HG03097 (cell line): ENCODE data around the gene KMT2C.
"Not testable (repeated sequence)": the region's sequence is repeated elsewhere in the genome, so short reads cannot be mapped to it uniquely, and the experiment has no call there.

Experiments used
- ATAC-seq: cut with Tn5 transposase; IDR thresholded peaks from one replicate; pipeline ENCODE4 v1.9.1; 2021; ENCODE audit not compliant: unreplicated experiment, low FRiP score

KMT2C gene

DNA sequence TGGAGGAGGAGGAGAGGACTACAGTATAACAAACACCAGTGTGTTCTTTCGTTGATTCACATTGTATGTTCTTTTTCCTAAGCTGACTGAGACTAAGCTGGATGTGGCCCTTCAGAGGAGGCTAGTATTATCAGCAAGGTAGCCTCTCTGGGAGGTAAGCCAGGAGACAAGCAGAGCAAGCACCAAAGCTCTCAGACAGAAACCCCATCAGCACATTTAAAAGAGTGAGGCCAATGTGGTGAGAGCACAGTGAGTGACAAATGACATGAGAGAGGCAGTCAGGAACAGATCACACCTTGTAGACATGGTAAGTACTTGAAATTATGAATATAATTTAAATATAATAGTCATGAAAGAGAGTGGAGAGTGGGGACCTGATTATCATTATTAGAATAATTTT lies 107.6 kb downstream of the KMT2C start:
- ATAC-seq = no peak

- no peak for ATAC-seq
Measured at GRCh38 chr7:152315845-152316244, 120.0 kb downstream of the KMT2C start.

DNA sequence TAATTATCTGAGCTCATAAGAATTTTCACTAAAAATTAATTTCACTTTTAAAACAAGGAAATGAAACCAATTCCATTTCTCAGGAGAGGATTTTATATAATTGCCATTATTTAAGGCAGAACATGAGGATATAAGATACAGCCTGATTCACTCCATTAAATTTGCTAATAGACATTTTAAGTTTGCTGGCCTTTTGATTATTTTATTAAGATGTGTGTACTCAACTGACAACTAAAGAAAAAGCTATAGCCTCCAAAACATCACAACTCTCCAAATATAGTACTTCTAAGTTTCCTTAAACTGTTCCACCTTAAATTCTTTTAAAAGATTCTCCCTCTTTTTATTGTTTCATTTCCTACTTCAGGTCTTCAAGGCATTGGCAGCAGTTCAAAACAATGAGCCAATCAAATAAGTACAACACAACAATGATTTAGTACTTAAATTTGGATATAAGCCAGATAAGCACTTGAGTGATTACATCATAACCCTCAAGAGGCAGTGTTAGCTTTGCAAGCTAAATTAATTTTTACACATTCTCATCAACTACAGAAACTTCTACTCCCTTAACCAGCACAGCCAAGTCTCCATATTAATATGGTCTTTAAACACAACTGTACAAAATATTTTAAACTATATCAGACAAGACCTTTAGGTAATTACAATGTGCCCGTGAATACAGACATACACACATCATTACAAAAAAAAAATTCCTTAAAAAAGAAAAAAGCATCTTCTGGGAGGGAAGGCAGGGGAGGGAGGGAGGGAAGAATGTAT lies 121.8 kb downstream of the KMT2C start:
- no peak for ATAC-seq

GRCh38 chr7:152313217-152313616 lies 122.6 kb downstream of the KMT2C start:
- ATAC-seq = no peak

- no peak for ATAC-seq
Measured at GRCh38 chr7:152312316-152312715, 123.5 kb downstream of the KMT2C start.

DNA sequence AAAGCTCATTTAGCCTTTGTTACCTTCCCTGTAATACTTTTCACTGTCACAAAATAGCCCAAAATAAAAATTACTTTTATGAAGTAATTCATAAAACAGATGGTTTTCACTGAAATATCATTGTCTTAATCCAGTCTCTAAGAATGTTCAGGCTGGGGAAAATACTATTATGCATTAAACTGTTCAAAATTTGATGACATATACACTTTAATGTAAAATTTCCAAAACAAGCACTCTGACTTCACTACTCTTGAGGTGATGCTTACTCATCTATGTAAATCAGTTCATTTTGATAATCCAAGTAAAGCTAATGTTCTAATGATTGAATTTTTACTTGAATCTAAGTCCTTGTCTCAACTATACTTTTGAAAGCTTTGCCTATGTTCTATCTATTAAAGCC lies 127.9 kb downstream of the KMT2C start:
- no peak for ATAC-seq

- ATAC-seq = not testable (repeated sequence)
Measured at GRCh38 chr7:152299542-152300143, 136.2 kb downstream of the KMT2C start.

DNA sequence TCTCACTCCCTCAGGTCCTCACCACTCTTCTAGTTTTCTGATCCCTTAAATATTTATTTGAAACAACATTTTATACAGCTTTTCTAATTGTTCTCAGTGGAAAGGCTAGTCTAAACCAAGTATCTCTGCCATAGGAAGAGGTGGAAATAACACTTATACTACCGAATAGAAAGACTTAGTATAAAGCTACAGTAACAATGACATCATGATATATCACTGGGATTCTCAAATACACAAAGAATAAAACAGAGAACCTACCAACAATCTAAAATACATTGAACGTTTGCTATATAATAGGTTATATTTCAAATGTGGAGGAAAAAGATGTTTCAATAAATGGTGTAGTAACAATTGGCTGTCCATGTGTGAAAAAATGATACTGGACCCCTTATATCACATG lies 142.9 kb downstream of the KMT2C start:
- no peak for ATAC-seq

GRCh38 chr7:152286972-152287371 lies 148.8 kb downstream of the KMT2C start:
- not testable (repeated sequence) for ATAC-seq

GRCh38 chr7:152286219-152286618 lies 149.6 kb downstream of the KMT2C start:
- not testable (repeated sequence) for ATAC-seq

- ATAC-seq = not testable (repeated sequence)
Measured at GRCh38 chr7:152284998-152285397, 150.8 kb downstream of the KMT2C start.

- not testable (repeated sequence) for ATAC-seq
Measured at GRCh38 chr7:152277687-152278086, 158.1 kb downstream of the KMT2C start.

DNA sequence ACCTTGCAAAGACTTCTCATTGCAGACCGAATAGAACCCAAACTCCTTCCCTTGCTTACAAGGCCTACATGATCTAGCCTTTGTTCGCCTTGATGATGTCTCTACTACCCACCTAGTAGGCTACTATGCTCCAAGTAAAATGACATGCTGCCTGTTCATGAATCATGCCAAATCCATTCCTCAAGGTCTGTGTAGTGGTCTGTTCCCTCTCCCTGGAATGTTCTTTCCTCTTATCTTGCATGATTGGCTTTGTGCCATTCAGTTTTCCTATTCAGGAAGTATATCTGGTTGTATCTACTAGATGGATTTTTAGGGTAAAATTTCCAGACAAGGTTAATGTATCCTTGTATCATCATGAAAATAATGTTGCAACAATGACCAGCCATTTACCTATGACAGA lies 165.4 kb downstream of the KMT2C start:
- not testable (repeated sequence) for ATAC-seq

GRCh38 chr7:152266859-152267258 lies 168.9 kb downstream of the KMT2C start:
- ATAC-seq = not testable (repeated sequence)

DNA sequence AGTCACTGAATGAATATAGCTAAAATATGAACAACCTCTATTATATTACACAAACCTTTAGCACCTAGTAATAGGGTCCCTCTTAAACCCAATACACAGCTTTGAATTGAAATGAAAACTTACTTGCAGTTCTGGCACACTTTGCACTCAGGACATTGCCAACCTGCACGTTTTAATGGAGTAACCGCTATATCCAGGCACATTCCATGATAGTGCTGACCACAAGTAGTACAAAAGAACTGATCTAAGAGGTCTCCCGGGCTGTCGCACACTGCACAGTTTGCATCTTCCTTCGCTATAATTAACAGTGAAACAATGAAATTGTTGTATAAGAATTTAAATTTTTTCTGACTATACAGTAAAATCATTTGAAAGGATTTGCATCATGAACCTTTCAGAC lies 170.9 kb downstream of the KMT2C start:
- ATAC-seq = not testable (repeated sequence)

DNA sequence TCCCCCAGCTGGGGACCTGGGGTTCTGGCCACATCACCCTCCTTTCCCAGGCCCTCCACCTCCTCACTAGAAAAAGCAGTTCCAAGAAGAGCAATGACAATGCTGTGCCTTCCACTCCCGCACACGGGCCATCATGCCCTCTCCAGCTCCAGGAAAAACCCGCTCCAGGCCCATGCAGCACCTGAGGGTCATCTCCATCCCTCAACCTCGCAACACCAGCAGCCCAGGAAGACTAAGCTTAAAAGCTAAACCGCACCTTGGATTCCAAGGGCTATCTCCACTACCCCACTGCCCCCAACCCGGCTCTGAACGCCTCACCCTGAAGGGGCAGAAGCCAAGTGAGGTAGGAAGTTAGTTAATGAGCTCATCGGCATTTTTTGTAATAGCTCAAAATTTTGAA lies 173.7 kb downstream of the KMT2C start:
- not testable (repeated sequence) for ATAC-seq

GRCh38 chr7:152259645-152260044 lies 176.2 kb downstream of the KMT2C start:
- not testable (repeated sequence) for ATAC-seq

- ATAC-seq = not testable (repeated sequence)
Measured at GRCh38 chr7:152247851-152248250, 188.0 kb downstream of the KMT2C start.

GRCh38 chr7:152245417-152245816 lies 190.4 kb downstream of the KMT2C start:
- not testable (repeated sequence) for ATAC-seq

DNA sequence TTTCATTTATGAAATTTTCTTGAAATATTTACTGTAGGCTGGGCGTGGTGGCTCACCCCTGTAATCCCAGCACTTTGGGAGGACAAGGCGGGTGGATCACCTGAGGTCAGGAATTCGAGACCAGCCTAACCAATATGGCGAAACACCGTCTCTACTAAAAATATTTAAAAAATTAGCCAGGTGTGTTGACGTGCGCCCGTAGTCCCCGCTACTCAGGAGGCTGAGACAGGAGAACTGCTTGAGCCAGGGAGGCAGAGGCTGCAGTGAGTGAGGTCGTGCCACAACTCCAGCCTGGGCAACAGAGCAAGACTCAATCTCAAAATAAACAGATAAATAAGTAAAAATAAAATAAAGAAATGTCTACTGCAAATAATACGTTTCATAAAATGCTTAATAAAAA lies 192.3 kb downstream of the KMT2C start:
- not testable (repeated sequence) for ATAC-seq

DNA sequence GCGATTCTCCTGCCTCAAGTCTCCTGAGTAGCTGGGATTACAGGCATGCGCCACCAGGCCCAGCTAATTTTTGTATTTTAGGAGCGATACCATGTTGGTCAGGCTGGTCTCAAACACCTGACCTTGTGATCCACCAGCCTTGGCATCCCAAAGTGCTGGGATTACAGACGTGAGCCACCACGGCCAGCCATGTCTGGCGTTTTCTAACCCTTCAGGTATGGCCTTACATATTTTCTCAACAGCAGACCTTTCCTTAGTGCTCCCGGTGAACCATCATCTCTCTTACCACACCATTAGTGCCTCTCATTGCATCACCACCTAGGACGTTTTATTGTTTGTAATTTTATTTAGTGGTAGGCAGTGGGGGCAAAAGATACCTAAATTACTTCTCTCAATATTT lies 194.5 kb downstream of the KMT2C start:
- ATAC-seq = not testable (repeated sequence)

- not testable (repeated sequence) for ATAC-seq
Measured at GRCh38 chr7:152236306-152236705, 199.5 kb downstream of the KMT2C start.
